Panc1 (cell line): ENCODE results near the gene DDX10. TPM values are rescaled to one million over a fixed set of nuclear protein-coding genes. Genes with fewer than 3 reads are reported as not detected.

Source experiments
- ATAC-seq: fragments of 200-7000 bp; cut with Tn5 transposase; 2 replicates; pipeline ENCODE4 v1.9.1; 2020; ENCODE audit warnings: mild to moderate bottlenecking, moderate library complexity
- BruUV-seq: library from RNA; stranded (reverse); fragments of 400-500 nt; replicated peaks from 2 replicates; lab custom pipeline; 2021; lab: Mats Ljungman, UMichigan
- CTCF ChIA-PET: fragments of 300-600 bp; sonication (Branson Sonifier 250); formaldehyde crosslinking; loops from one replicate; lab custom pipeline; 2022; ENCODE audit warnings: antibody characterized with exemption; lab: Charles Lee
- POLR2A ChIA-PET: fragments of 300-600 bp; sonication (Branson Sonifier 250); formaldehyde crosslinking; loops from one replicate; lab custom pipeline; 2022; ENCODE audit warnings: antibody characterized with exemption; lab: Charles Lee
- DNase-seq: peaks from one replicate; pipeline ENCODE4 v3.0.0-alpha.2; 2010; ENCODE audit warnings: low read depth, low spot score
- H3K27ac ChIP-seq: 2 replicates; pipeline ENCODE4 v1.5.1; 2011; ENCODE audit warnings: mild to moderate bottlenecking, low read length, inconsistent platforms
- H3K27me3 ChIP-seq: fragments of 200-500 bp; sonication (Bioruptor generic); 2 replicates; pipeline ENCODE4 v1.6.0; 2014; ENCODE audit warnings: low read length, inconsistent platforms; ENCODE audit not compliant: control insufficient read depth, insufficient read depth
- H3K36me3 ChIP-seq: fragments of 200-500 bp; sonication (Bioruptor generic); 2 replicates; pipeline ENCODE4 v1.5.1; 2014; ENCODE audit warnings: inconsistent platforms, mild to moderate bottlenecking, low read length, moderate library complexity; ENCODE audit not compliant: control insufficient read depth, insufficient read depth
- H3K4me1 ChIP-seq: 2 replicates; pipeline ENCODE4 v1.5.1; 2011; ENCODE audit warnings: inconsistent platforms, mild to moderate bottlenecking, low read length, moderate library complexity; ENCODE audit not compliant: control insufficient read depth, insufficient read depth
- H3K4me3 ChIP-seq, 2 experiments: 2 replicates each; pipeline ENCODE4 v1.5.1; 2011 to 2012; ENCODE audit warnings: low read depth in 2 of 2, low read length in 2 of 2, mild to moderate bottlenecking in 2 of 2, inconsistent platforms in 1 of 2, moderate library complexity in 1 of 2
- H3K9me3 ChIP-seq: fragments of 200-500 bp; sonication (Bioruptor generic); 2 replicates; pipeline ENCODE4 v1.5.1; 2014; ENCODE audit warnings: low read depth, mild to moderate bottlenecking, inconsistent platforms, low read length, moderate library complexity; ENCODE audit not compliant: control insufficient read depth, insufficient read depth
- POLR2AphosphoS5 ChIP-seq: IDR thresholded peaks from 2 replicates; pipeline ENCODE4 v1.6.1; 2012; ENCODE audit warnings: mild to moderate bottlenecking, low read depth, low read length, moderate library complexity
- SIN3A ChIP-seq: IDR thresholded peaks from 2 replicates; pipeline ENCODE4 v1.6.1; 2012; ENCODE audit warnings: low read depth, mild to moderate bottlenecking, low read length, moderate library complexity, borderline replicate concordance; ENCODE audit not compliant: insufficient read depth
- TCF7L2 ChIP-seq: IDR thresholded peaks from 2 replicates; pipeline ENCODE4 v1.6.1; 2011; ENCODE audit warnings: mild to moderate bottlenecking, low read depth, low read length, inconsistent platforms
- in situ Hi-C: cut with HindIII; loops from 2 replicates; pipeline ENCODE4 v1.10.0; 2016; ENCODE audit warnings: low sequenced_read_pairs, low pct_unique_long_range_greater_than_20kb
- intact Hi-C: fragments of 100-400 bp; cut with micrococcal nuclease; formaldehyde crosslinking; loops from one replicate; pipeline ENCODE4 v1.10.0; 2022; ENCODE audit not compliant: unreplicated experiment
- total RNA-seq: library from RNA; stranded (reverse); gene quantifications from one replicate; pipeline ENCODE4 v1.2.1, GENCODE V29; 2021; ENCODE audit not compliant: unreplicated experiment
- TF ChIP-seq, protein P1 (sequence below), 2 experiments: IDR thresholded peaks; 2 replicates each; pipeline ENCODE4 v1.6.1; 2011 to 2012; ENCODE audit warnings: low read depth in 2 of 2, control low read depth in 1 of 2, low read length in 1 of 2, mild to moderate bottlenecking in 1 of 2, moderate library complexity in 1 of 2; ENCODE audit not compliant: insufficient read depth in 1 of 2
- TF ChIP-seq, protein P2 (sequence below): fragments of 450-650 bp; IDR thresholded peaks from 2 replicates; pipeline ENCODE4 v1.5.1; 2017; ENCODE audit warnings: mild to moderate bottlenecking

Gene DDX10
- total RNA-seq, 1 experiment from 2014 or later, result 48.8 TPM

DNA sequence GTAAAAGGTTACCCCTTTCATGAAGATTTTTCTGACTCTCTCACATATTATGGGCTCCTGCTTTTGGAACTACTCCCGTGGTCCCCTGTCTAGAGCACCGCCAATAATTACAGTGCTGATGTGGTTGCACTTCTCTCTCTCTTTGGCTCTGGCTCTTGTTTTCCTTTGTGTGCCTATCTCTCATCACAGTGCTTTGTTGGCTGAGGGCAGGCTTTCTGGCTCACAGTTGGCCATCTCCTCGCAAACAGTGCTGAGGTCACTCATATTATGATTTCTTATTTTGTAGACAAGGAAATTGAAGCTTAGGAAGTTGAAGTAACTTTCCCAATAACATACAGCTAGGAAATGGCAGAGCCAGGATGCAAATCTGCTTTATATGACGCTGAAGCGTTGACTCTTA, 192.5 kb downstream of the DDX10 start:
- H3K36me3 ChIP-seq, result no peaks in the 10 kb centered on the region
- ATAC-seq, result no peak
- H3K4me3 ChIP-seq, result no peak overlapping the region
- no peak for TF ChIP-seq SIN3A
- TF ChIP-seq, protein P1, sequence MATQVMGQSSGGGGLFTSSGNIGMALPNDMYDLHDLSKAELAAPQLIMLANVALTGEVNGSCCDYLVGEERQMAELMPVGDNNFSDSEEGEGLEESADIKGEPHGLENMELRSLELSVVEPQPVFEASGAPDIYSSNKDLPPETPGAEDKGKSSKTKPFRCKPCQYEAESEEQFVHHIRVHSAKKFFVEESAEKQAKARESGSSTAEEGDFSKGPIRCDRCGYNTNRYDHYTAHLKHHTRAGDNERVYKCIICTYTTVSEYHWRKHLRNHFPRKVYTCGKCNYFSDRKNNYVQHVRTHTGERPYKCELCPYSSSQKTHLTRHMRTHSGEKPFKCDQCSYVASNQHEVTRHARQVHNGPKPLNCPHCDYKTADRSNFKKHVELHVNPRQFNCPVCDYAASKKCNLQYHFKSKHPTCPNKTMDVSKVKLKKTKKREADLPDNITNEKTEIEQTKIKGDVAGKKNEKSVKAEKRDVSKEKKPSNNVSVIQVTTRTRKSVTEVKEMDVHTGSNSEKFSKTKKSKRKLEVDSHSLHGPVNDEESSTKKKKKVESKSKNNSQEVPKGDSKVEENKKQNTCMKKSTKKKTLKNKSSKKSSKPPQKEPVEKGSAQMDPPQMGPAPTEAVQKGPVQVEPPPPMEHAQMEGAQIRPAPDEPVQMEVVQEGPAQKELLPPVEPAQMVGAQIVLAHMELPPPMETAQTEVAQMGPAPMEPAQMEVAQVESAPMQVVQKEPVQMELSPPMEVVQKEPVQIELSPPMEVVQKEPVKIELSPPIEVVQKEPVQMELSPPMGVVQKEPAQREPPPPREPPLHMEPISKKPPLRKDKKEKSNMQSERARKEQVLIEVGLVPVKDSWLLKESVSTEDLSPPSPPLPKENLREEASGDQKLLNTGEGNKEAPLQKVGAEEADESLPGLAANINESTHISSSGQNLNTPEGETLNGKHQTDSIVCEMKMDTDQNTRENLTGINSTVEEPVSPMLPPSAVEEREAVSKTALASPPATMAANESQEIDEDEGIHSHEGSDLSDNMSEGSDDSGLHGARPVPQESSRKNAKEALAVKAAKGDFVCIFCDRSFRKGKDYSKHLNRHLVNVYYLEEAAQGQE (IDR thresholded peaks at IDR 0.05; ENCODE audit: insufficient read depth in 1 of 2, low read depth in 2 of 2, low read length in 1 of 2), result no peak
- H3K27ac ChIP-seq, result no peak overlapping the region
- no peaks in the 10 kb centered on the region for H3K27me3 ChIP-seq
- intact Hi-C loops (no loop called here), in situ Hi-C loops (no loop called here)
- no peaks in the 10 kb centered on the region for H3K9me3 ChIP-seq
- no TSS peak for BruUV-seq
- POLR2A ChIA-PET, result no interaction called here
- H3K4me1 ChIP-seq, result no peaks in the 10 kb centered on the region
- DNase-seq, result no peak
- CTCF ChIA-PET, result no interaction called here

DNA sequence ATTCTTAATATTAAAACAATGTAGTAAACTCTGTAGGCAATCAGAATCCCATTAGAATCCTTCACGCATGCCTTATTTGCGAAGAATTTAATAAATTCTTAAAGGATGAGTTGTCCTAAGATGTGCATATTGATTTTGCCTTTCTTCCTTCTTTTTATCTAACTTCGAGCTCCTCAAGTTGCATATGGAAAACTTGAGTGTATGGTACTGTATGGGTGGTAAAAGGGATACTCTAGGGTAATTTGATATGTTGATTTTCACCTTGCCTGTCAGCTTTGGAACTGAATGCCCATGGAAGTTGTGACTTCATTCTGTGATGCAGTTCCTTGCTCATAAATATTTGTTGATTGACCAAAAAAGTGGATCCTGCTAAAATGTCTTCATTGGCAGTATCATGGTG, 193.8 kb downstream of the DDX10 start:
- Histone ChIP-seq H3K36me3 (no peaks in the 10 kb centered on the region), H3K4me3 (no peak overlapping the region), H3K9me3 (no peaks in the 10 kb centered on the region), H3K4me1 (no peaks in the 10 kb centered on the region), H3K27me3 (no peaks in the 10 kb centered on the region), H3K27ac (no peak overlapping the region)
- DNase-seq (no peak), ATAC-seq (no peak)
- in situ Hi-C loops, result no loop called here
- intact Hi-C loops, result no loop called here
- BruUV-seq, result no TSS peak
- CTCF ChIA-PET, result no interaction called here
- POLR2A ChIA-PET, result no interaction called here
- TF ChIP-seq SIN3A (no peak), POLR2AphosphoS5 (no peak), TCF7L2 (no peak)
- TF ChIP-seq, protein P1 (IDR thresholded peaks at IDR 0.05; ENCODE audit: insufficient read depth in 1 of 2, low read depth in 2 of 2, low read length in 1 of 2), result no peak
- TF ChIP-seq, protein P2, sequence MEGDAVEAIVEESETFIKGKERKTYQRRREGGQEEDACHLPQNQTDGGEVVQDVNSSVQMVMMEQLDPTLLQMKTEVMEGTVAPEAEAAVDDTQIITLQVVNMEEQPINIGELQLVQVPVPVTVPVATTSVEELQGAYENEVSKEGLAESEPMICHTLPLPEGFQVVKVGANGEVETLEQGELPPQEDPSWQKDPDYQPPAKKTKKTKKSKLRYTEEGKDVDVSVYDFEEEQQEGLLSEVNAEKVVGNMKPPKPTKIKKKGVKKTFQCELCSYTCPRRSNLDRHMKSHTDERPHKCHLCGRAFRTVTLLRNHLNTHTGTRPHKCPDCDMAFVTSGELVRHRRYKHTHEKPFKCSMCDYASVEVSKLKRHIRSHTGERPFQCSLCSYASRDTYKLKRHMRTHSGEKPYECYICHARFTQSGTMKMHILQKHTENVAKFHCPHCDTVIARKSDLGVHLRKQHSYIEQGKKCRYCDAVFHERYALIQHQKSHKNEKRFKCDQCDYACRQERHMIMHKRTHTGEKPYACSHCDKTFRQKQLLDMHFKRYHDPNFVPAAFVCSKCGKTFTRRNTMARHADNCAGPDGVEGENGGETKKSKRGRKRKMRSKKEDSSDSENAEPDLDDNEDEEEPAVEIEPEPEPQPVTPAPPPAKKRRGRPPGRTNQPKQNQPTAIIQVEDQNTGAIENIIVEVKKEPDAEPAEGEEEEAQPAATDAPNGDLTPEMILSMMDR, result no peak
